ENCODE data around the gene AHRR. TPM values are rescaled to one million over a fixed set of nuclear protein-coding genes. Genes with fewer than 3 reads are reported as not detected.

AHRR gene
- total RNA-seq, 2 experiments from 2014 or later = 2.2 to 3.4 TPM

GRCh38 chr5:438481-438981 is 117.0 kb downstream of the AHRR start:
- no peaks in the 10 kb centered on the region for H3K36me3 ChIP-seq (ENCODE audit: insufficient read depth, low read length)
- ChIA-PET CTCF (ENCODE audit: unreplicated experiment) (no interaction called here), POLR2A (no interaction called here)
- no TSS peak for BruUV-seq (replicated peaks)
- H3K4me3 ChIP-seq (ENCODE audit: low read depth, low read length, poor library complexity, severe bottlenecking) = no peak overlapping the region
- no peak for TF ChIP-seq CTCF (conservative IDR thresholded peaks at IDR 0.05; ENCODE audit: low read length)
- no peak for TF ChIP-seq EZH2phosphoT487 (IDR thresholded peaks at IDR 0.05; ENCODE audit: borderline replicate concordance, low read depth, low read length)
- H2AFZ ChIP-seq (ENCODE audit: low read length) = no peak overlapping the region
- H3K4me2 ChIP-seq (ENCODE audit: low read length) = no peak overlapping the region
- H3K4me1 ChIP-seq (ENCODE audit: insufficient read depth, low read length, poor library complexity, severe bottlenecking) = peaks cover 19% of the 10 kb centered on the region
- no peaks in the 10 kb centered on the region for H3K9me2 ChIP-seq (ENCODE audit: insufficient read depth, low read length)
- H3K79me2 ChIP-seq (ENCODE audit: insufficient read depth, low read depth, low read length) = peaks cover 3% of the 10 kb centered on the region; the same call in 1 of the 2 replicates
- no peaks in the 10 kb centered on the region for H3K9me3 ChIP-seq (ENCODE audit: low read length)
- intact Hi-C loops (cut with micrococcal nuclease; ENCODE audit: unreplicated experiment) = no loop called here
- no peak for DNase-seq (ENCODE audit: low spot score)
- H4K20me1 ChIP-seq (ENCODE audit: insufficient read depth, low read length) = no peaks in the 10 kb centered on the region
- no peak overlapping the region for H3K27ac ChIP-seq (ENCODE audit: low read depth, low read length, poor library complexity, severe bottlenecking)

- no peak overlapping the region for H3K4me3 ChIP-seq (ENCODE audit: low read depth, low read length, poor library complexity, severe bottlenecking)
- POLR2A ChIA-PET = no interaction called here
- H3K4me1 ChIP-seq (ENCODE audit: insufficient read depth, low read length, poor library complexity, severe bottlenecking) = peaks cover 26% of the 10 kb centered on the region
- H3K9me2 ChIP-seq (ENCODE audit: insufficient read depth, low read length) = no peaks in the 10 kb centered on the region
- no peak overlapping the region for H3K4me2 ChIP-seq (ENCODE audit: low read length)
- H3K27ac ChIP-seq (ENCODE audit: low read depth, low read length, poor library complexity, severe bottlenecking) = no peak overlapping the region
- no peaks in the 10 kb centered on the region for H3K9me3 ChIP-seq (ENCODE audit: low read length)
- intact Hi-C loops (cut with micrococcal nuclease; ENCODE audit: unreplicated experiment) = no loop called here
- no peaks in the 10 kb centered on the region for H3K36me3 ChIP-seq (ENCODE audit: insufficient read depth, low read length)
- no peaks in the 10 kb centered on the region for H4K20me1 ChIP-seq (ENCODE audit: insufficient read depth, low read length)
- H2AFZ ChIP-seq (ENCODE audit: low read length) = no peak overlapping the region
- no peak for DNase-seq (ENCODE audit: low spot score)
- TF ChIP-seq EZH2phosphoT487 (IDR thresholded peaks at IDR 0.05; ENCODE audit: borderline replicate concordance, low read depth, low read length) (no peak), CTCF (conservative IDR thresholded peaks at IDR 0.05; ENCODE audit: low read length) (no peak)
- H3K79me2 ChIP-seq (ENCODE audit: insufficient read depth, low read depth, low read length) = peaks cover 9% of the 10 kb centered on the region; the same call in 1 of the 2 replicates
- no TSS peak for BruUV-seq (replicated peaks)
- CTCF ChIA-PET (ENCODE audit: unreplicated experiment) = no interaction called here
Observed at GRCh38 chr5:439181-439580, 117.7 kb downstream of the AHRR start.

- peaks cover 14% of the 10 kb centered on the region; the same call in 1 of the 2 replicates for H3K79me2 ChIP-seq (ENCODE audit: insufficient read depth, low read depth, low read length)
- H2AFZ ChIP-seq (ENCODE audit: low read length) = no peak overlapping the region
- no peak overlapping the region for H3K4me3 ChIP-seq (ENCODE audit: low read depth, low read length, poor library complexity, severe bottlenecking)
- H3K27ac ChIP-seq (ENCODE audit: low read depth, low read length, poor library complexity, severe bottlenecking) = no peak overlapping the region
- ChIA-PET CTCF (ENCODE audit: unreplicated experiment) (no interaction called here), POLR2A (no interaction called here)
- no peak for DNase-seq (ENCODE audit: low spot score)
- intact Hi-C loops (cut with micrococcal nuclease; ENCODE audit: unreplicated experiment) = no loop called here
- no peak for TF ChIP-seq EZH2phosphoT487 (IDR thresholded peaks at IDR 0.05; ENCODE audit: borderline replicate concordance, low read depth, low read length)
- no peak for TF ChIP-seq CTCF (conservative IDR thresholded peaks at IDR 0.05; ENCODE audit: low read length)
- H3K36me3 ChIP-seq (ENCODE audit: insufficient read depth, low read length) = no peaks in the 10 kb centered on the region
- H3K4me1 ChIP-seq (ENCODE audit: insufficient read depth, low read length, poor library complexity, severe bottlenecking) = peaks cover 27% of the 10 kb centered on the region
- no peak overlapping the region for H3K4me2 ChIP-seq (ENCODE audit: low read length)
- no peaks in the 10 kb centered on the region for H3K9me3 ChIP-seq (ENCODE audit: low read length)
- BruUV-seq (replicated peaks) = no TSS peak
- no peaks in the 10 kb centered on the region for H4K20me1 ChIP-seq (ENCODE audit: insufficient read depth, low read length)
- H3K9me2 ChIP-seq (ENCODE audit: insufficient read depth, low read length) = no peaks in the 10 kb centered on the region
Observed at GRCh38 chr5:439636-440035, 118.1 kb downstream of the AHRR start.

All from OCI-LY7 (cell line).